ENCODE measurements around the gene PLXNA4.

Gene PLXNA4

GRCh38 chr7:132130497-132130896, 445.8 kb downstream of the PLXNA4 start:
- no peak for DNase-seq

- DNase-seq = no peak
Observed at GRCh38 chr7:132125872-132126595, 450.2 kb downstream of the PLXNA4 start.

- DNase-seq = no peak
Observed at GRCh38 chr7:132125096-132125495, 451.2 kb downstream of the PLXNA4 start.

GRCh38 chr7:132124575-132124974, 451.7 kb downstream of the PLXNA4 start:
- DNase-seq = no peak

- DNase-seq = no peak
Observed at GRCh38 chr7:132123773-132124172, 452.5 kb downstream of the PLXNA4 start.

GRCh38 chr7:132122901-132123300, 453.4 kb downstream of the PLXNA4 start:
- DNase-seq = no peak

- no peak for DNase-seq
Observed at GRCh38 chr7:132121987-132122386, 454.3 kb downstream of the PLXNA4 start.

GRCh38 chr7:132118641-132119040, 457.6 kb downstream of the PLXNA4 start:
- no peak for DNase-seq

- DNase-seq = no peak
Observed at GRCh38 chr7:132117636-132118035, 458.6 kb downstream of the PLXNA4 start.

GRCh38 chr7:132117181-132117580, 459.1 kb downstream of the PLXNA4 start:
- DNase-seq = no peak

- no peak for DNase-seq
Observed at GRCh38 chr7:132116369-132116768, 459.9 kb downstream of the PLXNA4 start.

GRCh38 chr7:132115758-132116157, 460.5 kb downstream of the PLXNA4 start:
- no peak for DNase-seq

- DNase-seq = no peak
Observed at GRCh38 chr7:132115028-132115427, 461.2 kb downstream of the PLXNA4 start.

- DNase-seq = no peak
Observed at GRCh38 chr7:132114411-132114810, 461.9 kb downstream of the PLXNA4 start.

GRCh38 chr7:132113536-132114371, 462.5 kb downstream of the PLXNA4 start:
- no peak for DNase-seq

- no peak for DNase-seq
Observed at GRCh38 chr7:132112657-132113056, 463.6 kb downstream of the PLXNA4 start.

- no peak for DNase-seq
Observed at GRCh38 chr7:132112106-132112505, 464.2 kb downstream of the PLXNA4 start.

GRCh38 chr7:132110692-132111091, 465.6 kb downstream of the PLXNA4 start:
- no peak for DNase-seq

- DNase-seq = no peak
Observed at GRCh38 chr7:132109769-132110168, 466.5 kb downstream of the PLXNA4 start.

GRCh38 chr7:132108563-132108962, 467.7 kb downstream of the PLXNA4 start:
- no peak for DNase-seq

GRCh38 chr7:132106491-132106890, 469.8 kb downstream of the PLXNA4 start:
- DNase-seq = no peak

GRCh38 chr7:132105096-132105495, 471.2 kb downstream of the PLXNA4 start:
- no peak for DNase-seq

- no peak for DNase-seq
Observed at GRCh38 chr7:132103718-132104117, 472.6 kb downstream of the PLXNA4 start.

- no peak for DNase-seq
Observed at GRCh38 chr7:132102942-132103341, 473.3 kb downstream of the PLXNA4 start.

Data from bone marrow (tissue), 2 donors.